K562 (cell line): ENCODE data around the gene SLIT1. TPM values are rescaled to one million over a fixed set of nuclear protein-coding genes. Genes with fewer than 3 reads are reported as not detected.

ENCODE experiments used
- CC2D1A ChIP-seq: fragments of 450-650 bp; IDR thresholded peaks from 2 replicates; pipeline ENCODE4 v1.6.1; 2017; ENCODE audit warnings: mild to moderate bottlenecking
- CHD7 ChIP-seq: fragments of 200-600 bp; sonication (generic); IDR thresholded peaks from one replicate; pipeline ENCODE4 v1.6.1; 2012; ENCODE audit warnings: mild to moderate bottlenecking, low read depth, low read length, inconsistent platforms
- DDX20 ChIP-seq: fragments of 450-650 bp; IDR thresholded peaks from 2 replicates; pipeline ENCODE4 v1.6.1; 2016; ENCODE audit warnings: missing genetic modification characterization, low read depth, mild to moderate bottlenecking, missing compliant biosample characterization, moderate library complexity
- DIDO1 ChIP-seq: fragments of 450-650 bp; IDR thresholded peaks from 2 replicates; pipeline ENCODE4 v1.6.1; 2016; ENCODE audit warnings: low read depth, missing biosample characterization, missing genetic modification characterization
- TBL1XR1 ChIP-seq, 2 experiments: IDR thresholded peaks; 2 replicates each; pipeline ENCODE4 v1.6.1; 2012; ENCODE audit warnings: improper control_type of control experiment in 2 of 2, low read length in 2 of 2, mild to moderate bottlenecking in 1 of 2
- TSC22D4 ChIP-seq: fragments of 450-650 bp; IDR thresholded peaks from 2 replicates; pipeline ENCODE4 v1.6.1; 2016; ENCODE audit warnings: missing genetic modification characterization, missing biosample characterization, control low read depth
- YBX1 ChIP-seq: fragments of 450-650 bp; IDR thresholded peaks from 2 replicates; pipeline ENCODE4 v1.7.1; 2016; ENCODE audit warnings: mild to moderate bottlenecking
- ZNF184 ChIP-seq: sonication (generic); formaldehyde crosslinking; IDR thresholded peaks from 2 replicates; pipeline ENCODE4 v1.5.0; 2020; ENCODE audit warnings: missing genetic modification reagents
- ZZZ3 ChIP-seq: fragments of 450-650 bp; IDR thresholded peaks from 2 replicates; pipeline ENCODE4 v1.6.1; 2016; ENCODE audit warnings: antibody characterized with exemption, mild to moderate bottlenecking, moderate library complexity
- polyA plus RNA-seq, 8 experiments: library from polyadenylated mRNA; depleted of rRNA in 4 of 8; stranded (reverse) in 5 of 8; unstranded in 3 of 8; fragments of >200 nt; fragmentation: Nextera tagmentation in 2 of 8; fragmentation: Illumina TruSeq in 1 of 8; extraction: Ambion mirVana in 2 of 8; extraction: Trizol in 1 of 8; gene quantifications; 2 replicates each; pipeline versions ENCODE4 v1.2.1 to v1.2.3, GENCODE V29; 2011 to 2014; ENCODE audit warnings: inconsistent platforms in 1 of 8, missing spikeins in 1 of 8
- total RNA-seq, 7 experiments: library from RNA; depleted of rRNA in 6 of 7; stranded (reverse); fragments of >200 nt in 6 of 7; fragmentation: Illumina TruSeq in 2 of 7; extraction: Trizol in 2 of 7; gene quantifications; 2 replicates each; pipeline versions ENCODE4 v1.2.1 to v1.2.3, GENCODE V29; 2011 to 2021; ENCODE audit warnings: low replicate concordance in 1 of 7
- TF ChIP-seq, protein P1 (sequence below): fragments of 250-450 bp; sonication (Bioruptor Pico); IDR thresholded peaks from 2 replicates; pipeline ENCODE4 v1.8.0; 2021; ENCODE audit warnings: mild to moderate bottlenecking, moderate library complexity

SLIT1 gene
- total and polyA plus RNA-seq, 9 of the 15 experiments (the other 6 are each of a cell fraction or from before 2014, with no cell fraction given) = 0.01 to 0.11 (median 0.04) TPM; not detected in 3

- TF ChIP-seq CHD7 (no peak), CC2D1A (no peak), YBX1 (no peak), ZZZ3 (no peak), DDX20 (tag) (no peak), TSC22D4 (tag) (no peak), ZNF184 (CRISPR knock-in tag) (no peak), TBL1XR1 (IDR thresholded peaks at IDR 0.05; ENCODE audit: low read length in 2 of 2) (no peak), DIDO1 (tag) (no peak)
- TF ChIP-seq, protein P1, sequence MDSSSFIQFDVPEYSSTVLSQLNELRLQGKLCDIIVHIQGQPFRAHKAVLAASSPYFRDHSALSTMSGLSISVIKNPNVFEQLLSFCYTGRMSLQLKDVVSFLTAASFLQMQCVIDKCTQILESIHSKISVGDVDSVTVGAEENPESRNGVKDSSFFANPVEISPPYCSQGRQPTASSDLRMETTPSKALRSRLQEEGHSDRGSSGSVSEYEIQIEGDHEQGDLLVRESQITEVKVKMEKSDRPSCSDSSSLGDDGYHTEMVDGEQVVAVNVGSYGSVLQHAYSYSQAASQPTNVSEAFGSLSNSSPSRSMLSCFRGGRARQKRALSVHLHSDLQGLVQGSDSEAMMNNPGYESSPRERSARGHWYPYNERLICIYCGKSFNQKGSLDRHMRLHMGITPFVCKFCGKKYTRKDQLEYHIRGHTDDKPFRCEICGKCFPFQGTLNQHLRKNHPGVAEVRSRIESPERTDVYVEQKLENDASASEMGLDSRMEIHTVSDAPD (CRISPR knock-in tag) = no peak
These were observed 156.5 kb downstream of the SLIT1 start (continued) for GRCh38 chr10:97029271-97029670.
